Natural killer cell (primary cell): ENCODE measurements around the gene LNX1. TPM values are rescaled to one million over a fixed set of nuclear protein-coding genes. Genes with fewer than 3 reads are reported as not detected.

Experiments
- ATAC-seq, 3 donors: fragments of 150-1000 bp in 2 of 3; fragments of 200-7000 bp in 1 of 3; cut with Tn5 transposase; 1 replicate in 1 of 3; 2 replicates in 2 of 3; pipeline ENCODE4 v1.10.0; 2021; ENCODE audit warnings: mild to moderate bottlenecking in 2 of 3, moderate library complexity in 2 of 3
- DNase-seq, 2 donors: peaks; one replicate each; pipeline versions ENCODE4 v3.0.0 to v3.0.0-alpha.2; 2013 to 2021; ENCODE audit warnings: mixed read lengths in 1 of 2
- H3K27ac ChIP-seq: one replicate; pipeline ENCODE4 v1.5.1; 2013; ENCODE audit warnings: mild to moderate bottlenecking, low read length
- H3K27me3 ChIP-seq: one replicate; pipeline ENCODE4 v1.6.1; 2013; ENCODE audit warnings: low read length; ENCODE audit not compliant: control insufficient read depth, insufficient read depth
- H3K36me3 ChIP-seq: one replicate; pipeline ENCODE4 v1.6.1; 2013; ENCODE audit warnings: low read length; ENCODE audit not compliant: control insufficient read depth, insufficient read depth
- H3K4me1 ChIP-seq: one replicate; pipeline ENCODE4 v1.6.1; 2013; ENCODE audit warnings: low read length; ENCODE audit not compliant: control insufficient read depth, insufficient read depth
- H3K4me3 ChIP-seq: one replicate; pipeline ENCODE4 v1.5.1; 2013; ENCODE audit warnings: low read length
- H3K9me3 ChIP-seq: one replicate; pipeline ENCODE4 v1.6.1; 2013; ENCODE audit warnings: low read length; ENCODE audit not compliant: control insufficient read depth, insufficient read depth
- H3K27ac Mint-ChIP-seq, 2 donors: one replicate each; pipeline ENCODE4 v1.8.0; 2022; ENCODE audit warnings: mild to moderate bottlenecking in 2 of 2, mixed read lengths in 2 of 2, moderate library complexity in 1 of 2
- H3K27me3 Mint-ChIP-seq, 2 donors: one replicate each; pipeline ENCODE4 v1.8.0; 2022; ENCODE audit warnings: low read depth in 2 of 2, mixed read lengths in 2 of 2
- H3K36me3 Mint-ChIP-seq: one replicate; pipeline ENCODE4 v1.8.0; 2022; ENCODE audit warnings: mixed read lengths
- H3K4me1 Mint-ChIP-seq, 2 donors: one replicate each; pipeline ENCODE4 v1.8.0; 2022; ENCODE audit warnings: mixed read lengths in 2 of 2
- H3K4me3 Mint-ChIP-seq: one replicate; pipeline ENCODE4 v1.8.0; 2022; ENCODE audit warnings: mild to moderate bottlenecking, moderate library complexity, mixed read lengths
- H3K9me3 Mint-ChIP-seq, 2 donors: one replicate each; pipeline ENCODE4 v1.8.0; 2022; ENCODE audit warnings: mixed read lengths in 2 of 2
- CTCF ChIP-seq: fragments of 200-600 bp; IDR thresholded peaks from one replicate; pipeline ENCODE4 v1.8.0; 2022; ENCODE audit warnings: antibody characterized with exemption
- WGBS: methylation state at CpG from one replicate; pipeline ENCODE4 v1.1.7; 2013; ENCODE audit warnings: missing lambda C conversion rate; ENCODE audit not compliant: insufficient coverage; 5-methylcytosine and 5-hydroxymethylcytosine counted together
- intact Hi-C: fragments of 100-400 bp; cut with micrococcal nuclease; formaldehyde crosslinking; loops from one replicate; pipeline ENCODE4 v1.14.2; 2022
- total RNA-seq, 4 donors: library from RNA; stranded (reverse); fragments of 120-200 nt in 1 of 4; gene quantifications; one replicate each; pipeline versions ENCODE4 v1.2.3 to v1.2.4, GENCODE V29; 2013 to 2022

LNX1 gene
- total RNA-seq, 3 donors from 2014 or later (not counting 1 experiment from before 2014, with no cell fraction given): not detected

- no peak overlapping the region for H3K4me3 ChIP-seq
- no peaks in the 10 kb centered on the region for H3K27me3 ChIP-seq
- Mint-ChIP-seq H3K27me3 (peaks cover 0 to 9% of the 10 kb centered on the region in 2 donors), H3K4me1 (no peaks in the 10 kb centered on the region), H3K36me3 (no peaks in the 10 kb centered on the region), H3K27ac (no peak overlapping the region), H3K9me3 (no peaks in the 10 kb centered on the region), H3K4me3 (no peak overlapping the region)
- intact Hi-C loops: no loop called here
- no peaks in the 10 kb centered on the region for H3K4me1 ChIP-seq
- no peaks in the 10 kb centered on the region for H3K9me3 ChIP-seq
- no peak overlapping the region for H3K27ac ChIP-seq
- ATAC-seq (no peak), DNase-seq (no peak)
- no peaks in the 10 kb centered on the region for H3K36me3 ChIP-seq
- WGBS: 95% methylated on average over 3 of the region's 4 CpGs
- no peak for TF ChIP-seq CTCF
These were observed 112.4 kb downstream of the LNX1 start for GRCh38 chr4:53478671-53479456.

GRCh38 chr4:53477636-53478035, 113.7 kb downstream of the LNX1 start:
- no peak overlapping the region for H3K4me3 ChIP-seq
- H3K4me3 Mint-ChIP-seq: no peak overlapping the region
- no peaks in the 10 kb centered on the region for H3K9me3 ChIP-seq
- peaks cover 8% of the 10 kb centered on the region for H3K36me3 Mint-ChIP-seq
- no peaks in the 10 kb centered on the region for H3K27me3 ChIP-seq
- H3K27ac ChIP-seq: no peak overlapping the region
- no peak overlapping the region for H3K27ac Mint-ChIP-seq
- H3K4me1 ChIP-seq: no peaks in the 10 kb centered on the region
- no peak for ATAC-seq
- TF ChIP-seq CTCF: no peak
- intact Hi-C loops: no loop called here
- H3K4me1 Mint-ChIP-seq: no peaks in the 10 kb centered on the region
- 57% methylated on average over 1 of the region's 1 CpG for WGBS
- no peak for DNase-seq
- H3K36me3 ChIP-seq: no peaks in the 10 kb centered on the region
- H3K9me3 Mint-ChIP-seq: peaks cover 6 to 7% of the 10 kb centered on the region in 2 donors
- H3K27me3 Mint-ChIP-seq: no peaks in the 10 kb centered on the region

GRCh38 chr4:53477038-53477565, 114.2 kb downstream of the LNX1 start:
- WGBS: 86% methylated on average over 4 of the region's 5 CpGs
- Histone ChIP-seq H3K9me3 (no peaks in the 10 kb centered on the region), H3K4me3 (no peak overlapping the region), H3K27me3 (no peaks in the 10 kb centered on the region), H3K36me3 (no peaks in the 10 kb centered on the region), H3K4me1 (no peaks in the 10 kb centered on the region), H3K27ac (no peak overlapping the region)
- peaks cover 6 to 9% of the 10 kb centered on the region in 2 donors for H3K9me3 Mint-ChIP-seq
- DNase-seq: no peak
- H3K27me3 Mint-ChIP-seq: no peaks in the 10 kb centered on the region
- peaks cover 12% of the 10 kb centered on the region for H3K36me3 Mint-ChIP-seq
- no peak overlapping the region for H3K4me3 Mint-ChIP-seq
- intact Hi-C loops: no loop called here
- no peak for ATAC-seq
- TF ChIP-seq CTCF: no peak
- no peak overlapping the region for H3K27ac Mint-ChIP-seq
- no peaks in the 10 kb centered on the region for H3K4me1 Mint-ChIP-seq
